T47D (cell line): ENCODE measurements around the gene GOSR1.
"Not testable (repeated sequence)": the region's sequence is repeated elsewhere in the genome, so short reads cannot be mapped to it uniquely, and the experiment has no call there.

ENCODE experiments used
- DNase-seq, 2 experiments: peaks; one replicate each; pipeline versions ENCODE4 v3.0.0 to v3.0.0-alpha.2; 2011 to 2012; ENCODE audit warnings: low read depth in 1 of 2, low spot score in 1 of 2
- JUND ChIP-seq: IDR thresholded peaks from 2 replicates; pipeline ENCODE4 v1.6.1; 2012; ENCODE audit warnings: low read depth
- in situ Hi-C: cut with HindIII; loops from 2 replicates; pipeline ENCODE4 v1.10.0; 2016; ENCODE audit warnings: low sequenced_read_pairs, low pct_unique_long_range_greater_than_20kb

The GOSR1 gene

GRCh38 chr17:30541802-30542201 is 64.6 kb downstream of the GOSR1 start:
- in situ Hi-C loops, result no loop called here

GRCh38 chr17:30543456-30543855 is 66.2 kb downstream of the GOSR1 start:
- DNase-seq, result no peak
- TF ChIP-seq JUND, result no peak
- in situ Hi-C loops, result no loop called here

More at GRCh38 chr17:30541802-30542201, 64.6 kb downstream of the GOSR1 start:
- no peak for TF ChIP-seq JUND
- DNase-seq, result no peak

- TF ChIP-seq JUND, result no peak
- in situ Hi-C loops, result no loop called here
- DNase-seq, result no peak
These were observed 67.8 kb downstream of the GOSR1 start for GRCh38 chr17:30545024-30545423.

GRCh38 chr17:30547778-30548573 is 70.8 kb downstream of the GOSR1 start:
- TF ChIP-seq JUND, result no peak
- in situ Hi-C loops, result no loop called here
- no peak for DNase-seq

GRCh38 chr17:30549181-30549580 is 72.0 kb downstream of the GOSR1 start:
- in situ Hi-C loops, result not testable (repeated sequence)

GRCh38 chr17:30549864-30550511 is 72.8 kb downstream of the GOSR1 start:
- no peak for TF ChIP-seq JUND
- in situ Hi-C loops, result no loop called here

More at GRCh38 chr17:30549181-30549580, 72.0 kb downstream of the GOSR1 start:
- not testable (repeated sequence) for DNase-seq

GRCh38 chr17:30550512-30551273 is 73.5 kb downstream of the GOSR1 start:
- in situ Hi-C loops, result no loop called here
- no peak for TF ChIP-seq JUND
- DNase-seq, result no peak

More at GRCh38 chr17:30549864-30550511, 72.8 kb downstream of the GOSR1 start:
- DNase-seq, result no peak

- DNase-seq, in situ Hi-C loops: not testable (repeated sequence)
These were observed 74.2 kb downstream of the GOSR1 start for GRCh38 chr17:30551274-30551995.

- no peak for TF ChIP-seq JUND
- no peak for DNase-seq
- in situ Hi-C loops, result no loop called here
These were observed 74.8 kb downstream of the GOSR1 start for GRCh38 chr17:30551996-30552339.

- in situ Hi-C loops, result no loop called here
- DNase-seq, result no peak
- TF ChIP-seq JUND, result no peak
These were observed 75.9 kb downstream of the GOSR1 start for GRCh38 chr17:30552994-30553566.

- in situ Hi-C loops, DNase-seq: not testable (repeated sequence)
These were observed 76.7 kb downstream of the GOSR1 start for GRCh38 chr17:30553823-30554440.
